Trophoblast cell (in vitro differentiated cells and primary cell): ENCODE results near the gene SEMA6A. TPM values are rescaled to one million over a fixed set of nuclear protein-coding genes. Genes with fewer than 3 reads are reported as not detected.

Experiments
- DNase-seq, 2 donors: peaks; one replicate each; pipeline ENCODE4 v3.0.0-alpha.2; 2016
- H2AFZ ChIP-seq: 2 replicates; pipeline ENCODE4 v1.6.1; 2013; ENCODE audit warnings: low read length, moderate library complexity, mild to moderate bottlenecking; ENCODE audit not compliant: insufficient read depth, poor library complexity
- H2AK5ac ChIP-seq: 2 replicates; pipeline ENCODE4 v1.6.1; 2013; ENCODE audit warnings: mild to moderate bottlenecking, low read length
- H2BK120ac ChIP-seq: 2 replicates; pipeline ENCODE4 v1.6.1; 2013; ENCODE audit warnings: low read length, mild to moderate bottlenecking, moderate library complexity; ENCODE audit not compliant: insufficient read depth, poor library complexity
- H2BK12ac ChIP-seq: 2 replicates; pipeline ENCODE4 v1.6.1; 2013; ENCODE audit warnings: mild to moderate bottlenecking, low read length, moderate library complexity
- H2BK5ac ChIP-seq: 2 replicates; pipeline ENCODE4 v1.6.1; 2013; ENCODE audit warnings: low read length, low read depth, moderate library complexity, mild to moderate bottlenecking; ENCODE audit not compliant: poor library complexity
- H3K14ac ChIP-seq: 2 replicates; pipeline ENCODE4 v1.6.1; 2013; ENCODE audit warnings: mild to moderate bottlenecking, low read length
- H3K18ac ChIP-seq: 2 replicates; pipeline ENCODE4 v1.6.1; 2013; ENCODE audit warnings: mild to moderate bottlenecking, low read length
- H3K23ac ChIP-seq: 2 replicates; pipeline ENCODE4 v1.6.1; 2013; ENCODE audit warnings: low read length
- H3K27ac ChIP-seq: 2 replicates; pipeline ENCODE4 v1.5.1; 2013; ENCODE audit warnings: low read depth, mild to moderate bottlenecking, inconsistent platforms, low read length, moderate library complexity
- H3K27me3 ChIP-seq: 2 replicates; pipeline ENCODE4 v1.6.1; 2013; ENCODE audit warnings: inconsistent platforms, mild to moderate bottlenecking, low read length, moderate library complexity; ENCODE audit not compliant: insufficient read depth
- H3K36me3 ChIP-seq, 2 experiments: 1 replicate in 1 of 2; 2 replicates in 1 of 2; pipeline ENCODE4 v1.6.1; 2013; ENCODE audit warnings: low read length in 2 of 2, mild to moderate bottlenecking in 2 of 2, moderate library complexity in 1 of 2; ENCODE audit not compliant: insufficient read depth in 2 of 2, control insufficient read depth in 1 of 2
- H3K4ac ChIP-seq: 2 replicates; pipeline ENCODE4 v1.6.1; 2013; ENCODE audit warnings: low read depth, mild to moderate bottlenecking, low read length, moderate library complexity
- H3K4me1 ChIP-seq, 2 experiments: 1 replicate in 1 of 2; 2 replicates in 1 of 2; pipeline ENCODE4 v1.6.1; 2013; ENCODE audit warnings: low read length in 2 of 2, mild to moderate bottlenecking in 2 of 2, moderate library complexity in 1 of 2; ENCODE audit not compliant: insufficient read depth in 2 of 2, control insufficient read depth in 1 of 2
- H3K4me2 ChIP-seq: 2 replicates; pipeline ENCODE4 v1.6.1; 2013; ENCODE audit warnings: inconsistent platforms, mild to moderate bottlenecking, low read length, moderate library complexity
- H3K4me3 ChIP-seq: 2 replicates; pipeline ENCODE4 v1.5.1; 2013; ENCODE audit warnings: mild to moderate bottlenecking, low read depth, low read length, inconsistent platforms
- H3K79me1 ChIP-seq: one replicate; pipeline ENCODE4 v1.6.1; 2013; ENCODE audit warnings: low read length
- H3K79me2 ChIP-seq: 2 replicates; pipeline ENCODE4 v1.6.1; 2013; ENCODE audit warnings: low read length, mild to moderate bottlenecking; ENCODE audit not compliant: control insufficient read depth, insufficient read depth, poor library complexity
- H3K9ac ChIP-seq: 2 replicates; pipeline ENCODE4 v1.6.1; 2013; ENCODE audit warnings: mild to moderate bottlenecking, low read length
- H3K9me3 ChIP-seq: 2 replicates; pipeline ENCODE4 v1.6.1; 2013; ENCODE audit warnings: low read depth, mild to moderate bottlenecking, control low read depth, inconsistent platforms, low read length; ENCODE audit not compliant: insufficient read depth
- H4K12ac ChIP-seq: 2 replicates; pipeline ENCODE4 v1.6.1; 2013; ENCODE audit warnings: low read depth, mild to moderate bottlenecking, low read length, moderate library complexity
- H4K8ac ChIP-seq: 2 replicates; pipeline ENCODE4 v1.6.1; 2013; ENCODE audit warnings: low read depth, mild to moderate bottlenecking, low read length, moderate library complexity
- H4K91ac ChIP-seq: one replicate; pipeline ENCODE4 v1.6.1; 2013; ENCODE audit warnings: low read depth, mild to moderate bottlenecking, low read length, moderate library complexity
- WGBS: extraction: QIAGEN DNeasy Blood & Tissue Kit; methylation state at CpG from one replicate; pipeline ENCODE4 v1.1.7; 2013; ENCODE audit warnings: missing lambda C conversion rate; ENCODE audit not compliant: insufficient read length, insufficient coverage; ENCODE audit errors: extremely low coverage; 5-methylcytosine and 5-hydroxymethylcytosine counted together
- polyA plus RNA-seq: library from polyadenylated mRNA; stranded (reverse); fragments of 200-250 nt; gene quantifications from 2 replicates; pipeline ENCODE4 v1.2.3, GENCODE V29; 2013

The SEMA6A gene, protein sequence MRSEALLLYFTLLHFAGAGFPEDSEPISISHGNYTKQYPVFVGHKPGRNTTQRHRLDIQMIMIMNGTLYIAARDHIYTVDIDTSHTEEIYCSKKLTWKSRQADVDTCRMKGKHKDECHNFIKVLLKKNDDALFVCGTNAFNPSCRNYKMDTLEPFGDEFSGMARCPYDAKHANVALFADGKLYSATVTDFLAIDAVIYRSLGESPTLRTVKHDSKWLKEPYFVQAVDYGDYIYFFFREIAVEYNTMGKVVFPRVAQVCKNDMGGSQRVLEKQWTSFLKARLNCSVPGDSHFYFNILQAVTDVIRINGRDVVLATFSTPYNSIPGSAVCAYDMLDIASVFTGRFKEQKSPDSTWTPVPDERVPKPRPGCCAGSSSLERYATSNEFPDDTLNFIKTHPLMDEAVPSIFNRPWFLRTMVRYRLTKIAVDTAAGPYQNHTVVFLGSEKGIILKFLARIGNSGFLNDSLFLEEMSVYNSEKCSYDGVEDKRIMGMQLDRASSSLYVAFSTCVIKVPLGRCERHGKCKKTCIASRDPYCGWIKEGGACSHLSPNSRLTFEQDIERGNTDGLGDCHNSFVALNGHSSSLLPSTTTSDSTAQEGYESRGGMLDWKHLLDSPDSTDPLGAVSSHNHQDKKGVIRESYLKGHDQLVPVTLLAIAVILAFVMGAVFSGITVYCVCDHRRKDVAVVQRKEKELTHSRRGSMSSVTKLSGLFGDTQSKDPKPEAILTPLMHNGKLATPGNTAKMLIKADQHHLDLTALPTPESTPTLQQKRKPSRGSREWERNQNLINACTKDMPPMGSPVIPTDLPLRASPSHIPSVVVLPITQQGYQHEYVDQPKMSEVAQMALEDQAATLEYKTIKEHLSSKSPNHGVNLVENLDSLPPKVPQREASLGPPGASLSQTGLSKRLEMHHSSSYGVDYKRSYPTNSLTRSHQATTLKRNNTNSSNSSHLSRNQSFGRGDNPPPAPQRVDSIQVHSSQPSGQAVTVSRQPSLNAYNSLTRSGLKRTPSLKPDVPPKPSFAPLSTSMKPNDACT
- 559 and 563 TPM in 2 replicates for polyA plus RNA-seq

DNA sequence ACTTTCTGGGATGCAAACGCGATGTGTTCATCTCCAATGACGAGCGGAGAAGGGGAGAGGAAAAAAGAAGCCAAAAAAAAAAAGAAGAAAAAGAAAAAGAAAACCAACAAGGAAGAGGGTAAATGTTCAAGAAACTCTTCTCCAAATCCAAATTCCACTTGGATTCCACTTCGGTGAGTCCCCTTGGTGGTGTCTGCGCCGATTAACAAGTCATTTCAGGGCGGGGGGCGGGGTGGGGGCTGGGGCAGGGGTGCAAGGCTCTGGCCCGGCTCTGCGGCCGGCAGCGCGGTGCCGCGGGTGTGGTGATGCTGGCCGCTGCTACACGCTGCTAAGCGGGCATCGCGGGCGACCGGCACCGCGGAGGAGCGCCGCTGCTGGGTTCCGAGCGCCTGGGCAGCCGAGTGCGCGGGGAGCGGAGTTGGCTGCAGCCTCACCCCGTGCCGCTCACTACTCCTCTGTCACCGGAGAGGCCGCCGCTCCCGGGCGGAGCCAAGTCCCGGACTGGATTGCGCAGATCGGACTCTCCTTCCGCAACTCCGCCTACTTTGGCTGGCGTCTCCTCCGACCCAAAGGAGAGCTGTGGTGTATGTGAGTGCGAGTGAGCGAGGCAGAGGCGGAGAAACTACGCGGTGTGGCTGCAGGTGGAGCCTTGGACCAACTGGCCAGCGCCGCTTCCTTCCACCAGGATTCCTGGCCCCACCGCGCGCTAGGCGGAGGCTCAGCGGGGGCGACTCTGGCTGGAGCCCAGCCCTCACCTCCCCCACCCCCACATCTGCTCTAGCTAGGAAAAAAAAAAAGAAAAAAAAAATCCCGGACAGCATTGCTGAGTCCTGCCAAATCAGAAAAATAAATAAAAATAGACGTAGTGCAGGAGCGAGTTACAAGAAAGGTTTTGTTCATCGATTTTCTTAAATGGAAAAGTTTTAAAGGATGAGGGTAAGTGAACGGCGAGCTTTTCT is at the start of gene SEMA6A:
TSS of gene SEMA6A (minus strand) at position 457 of the 959 bp plus-strand sequence. CDS start 69,879 bp downstream, outside the sequence.
- H3K27me3 ChIP-seq, result no peaks in the 10 kb centered on the region
- H3K9me3 ChIP-seq, result peaks cover 2% of the 10 kb centered on the region
- peak within 1 kb of the TSS; percentile 98 for H3K14ac ChIP-seq
- peak within 1 kb of the TSS; percentile 87 for H3K9ac ChIP-seq
- peaks cover 0 to 9% of the 10 kb centered on the region in 2 experiments for H3K36me3 ChIP-seq
- peak within 1 kb of the TSS; percentile 100 for H4K91ac ChIP-seq
- peak within 1 kb of the TSS; percentile 95 for H2AK5ac ChIP-seq
- H2AFZ ChIP-seq, result peak within 1 kb of the TSS; percentile 94
- H4K8ac ChIP-seq, result peak within 1 kb of the TSS; percentile 96
- peak within 1 kb of the TSS; percentile 99 for H2BK5ac ChIP-seq
- H3K23ac ChIP-seq, result no peak within 1 kb of the TSS
- DNase-seq, result peak; percentile 94 to 97
- H3K4ac ChIP-seq, result peak within 1 kb of the TSS; percentile 100
- peak within 1 kb of the TSS; percentile 94 for H3K4me3 ChIP-seq
- H3K4me1 ChIP-seq, result peaks cover 2 to 13% of the 10 kb centered on the region in 2 experiments
- peak within 1 kb of the TSS; percentile 95 for H4K12ac ChIP-seq
- peak within 1 kb of the TSS; percentile 98 for H3K4me2 ChIP-seq
- peak within 1 kb of the TSS; percentile 98 for H3K27ac ChIP-seq
- WGBS, result no CpG with 5 or more reads among the region's 66 CpGs
- peak within 1 kb of the TSS; percentile 100 for H3K18ac ChIP-seq
- peaks cover 48% of the 10 kb centered on the region for H3K79me1 ChIP-seq
- peak within 1 kb of the TSS; percentile 99 for H2BK12ac ChIP-seq
- H2BK120ac ChIP-seq, result peak within 1 kb of the TSS; percentile 100
- peaks cover 39% of the 10 kb centered on the region for H3K79me2 ChIP-seq

DNA sequence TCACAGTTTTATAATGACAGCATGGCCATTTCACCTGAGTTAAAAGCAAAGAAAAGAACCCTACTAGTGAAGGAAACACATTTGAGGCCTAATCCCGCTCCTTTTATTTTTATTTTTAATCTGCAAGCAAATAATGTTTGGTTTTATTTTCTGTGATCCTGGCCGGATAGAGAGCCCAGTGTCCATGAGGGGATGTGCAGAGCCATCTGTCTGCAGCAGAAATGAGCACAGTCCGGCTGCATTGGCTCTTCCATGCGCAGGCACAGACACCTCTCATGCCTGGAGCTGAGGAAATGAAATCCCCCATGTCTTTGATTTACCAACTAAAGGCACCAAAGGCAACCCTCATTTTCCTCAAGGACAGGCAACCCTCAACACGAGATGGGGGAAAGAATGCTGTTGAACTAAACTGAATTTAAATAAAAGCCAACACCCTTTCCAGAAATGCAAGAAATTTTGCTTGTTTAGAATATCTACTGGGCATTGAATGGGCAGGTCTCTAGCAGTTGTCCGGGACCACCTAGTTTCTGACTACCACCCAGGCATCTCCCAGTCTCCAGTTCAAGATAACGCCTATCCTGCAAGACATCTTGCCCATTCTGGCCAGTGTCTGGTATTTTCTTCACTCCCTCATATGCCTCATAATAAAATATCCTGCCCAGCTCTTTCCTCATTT is 47.9 kb upstream of the SEMA6A start:
- no CpG with 5 or more reads among the region's 7 CpGs for WGBS

DNA sequence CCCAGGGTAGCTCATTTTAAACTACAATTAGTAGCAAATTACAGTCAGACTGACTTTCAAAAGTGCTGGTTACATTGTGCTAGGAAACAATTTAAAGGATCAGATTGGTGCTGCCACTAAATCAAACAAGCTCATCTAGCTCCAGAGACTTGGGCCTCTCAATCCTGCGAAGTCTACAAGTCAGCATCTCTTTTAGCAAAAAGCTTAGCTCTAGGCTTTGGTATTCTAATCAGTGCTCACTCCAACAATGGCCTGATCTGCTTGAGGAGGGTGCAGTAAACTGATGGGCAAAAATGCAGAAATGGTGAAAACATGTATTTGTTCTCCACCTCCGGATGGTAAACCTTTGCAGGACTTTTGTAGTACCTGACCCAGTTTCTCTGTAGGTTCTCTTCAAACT is 47.0 kb upstream of the SEMA6A start:
- no peak overlapping the region for H2BK12ac ChIP-seq
- no peak overlapping the region for H3K9ac ChIP-seq
- H3K9me3 ChIP-seq, result no peaks in the 10 kb centered on the region
- H3K36me3 ChIP-seq, result no peaks in the 10 kb centered on the region
- H2AFZ ChIP-seq, result no peak overlapping the region
- no peak overlapping the region for H4K8ac ChIP-seq
- no peak for DNase-seq
- no peaks in the 10 kb centered on the region for H3K79me1 ChIP-seq
- H3K4me3 ChIP-seq, result no peak overlapping the region
- no peak overlapping the region for H3K4me2 ChIP-seq
- no CpG with 5 or more reads among the region's 2 CpGs for WGBS
- H3K27ac ChIP-seq, result no peak overlapping the region
- no peaks in the 10 kb centered on the region for H3K79me2 ChIP-seq
- no peak overlapping the region for H3K14ac ChIP-seq
- no peaks in the 10 kb centered on the region for H3K4me1 ChIP-seq
- H3K23ac ChIP-seq, result no peak overlapping the region
- no peak overlapping the region for H4K12ac ChIP-seq
- no peak overlapping the region for H4K91ac ChIP-seq
- no peak overlapping the region for H2BK120ac ChIP-seq
- no peak overlapping the region for H2AK5ac ChIP-seq
- no peak overlapping the region for H3K18ac ChIP-seq
- no peaks in the 10 kb centered on the region for H3K27me3 ChIP-seq
- H2BK5ac ChIP-seq, result no peak overlapping the region
- no peak overlapping the region for H3K4ac ChIP-seq

More for the DNA sequence above, 47.9 kb upstream of the SEMA6A start:
- no peak overlapping the region for H2AFZ ChIP-seq
- no peaks in the 10 kb centered on the region for H3K9me3 ChIP-seq
- H3K4ac ChIP-seq, result no peak overlapping the region
- H3K18ac ChIP-seq, result no peak overlapping the region
- no peak overlapping the region for H2AK5ac ChIP-seq
- H3K27me3 ChIP-seq, result no peaks in the 10 kb centered on the region
- H3K36me3 ChIP-seq, result no peaks in the 10 kb centered on the region
- no peak overlapping the region for H3K14ac ChIP-seq
- no peak overlapping the region for H4K8ac ChIP-seq
- no peaks in the 10 kb centered on the region for H3K4me1 ChIP-seq
- H2BK12ac ChIP-seq, result no peak overlapping the region
- no peaks in the 10 kb centered on the region for H3K79me2 ChIP-seq
- no peak overlapping the region for H3K27ac ChIP-seq
- H2BK5ac ChIP-seq, result no peak overlapping the region
- H4K12ac ChIP-seq, result no peak overlapping the region
- H2BK120ac ChIP-seq, result no peak overlapping the region
- DNase-seq, result no peak
- H3K9ac ChIP-seq, result no peak overlapping the region
- no peak overlapping the region for H3K4me3 ChIP-seq
- no peak overlapping the region for H3K4me2 ChIP-seq
- H3K79me1 ChIP-seq, result no peaks in the 10 kb centered on the region
- no peak overlapping the region for H4K91ac ChIP-seq
- H3K23ac ChIP-seq, result no peak overlapping the region
